ENCODE measurements around the gene SIK3.

The SIK3 gene

DNA sequence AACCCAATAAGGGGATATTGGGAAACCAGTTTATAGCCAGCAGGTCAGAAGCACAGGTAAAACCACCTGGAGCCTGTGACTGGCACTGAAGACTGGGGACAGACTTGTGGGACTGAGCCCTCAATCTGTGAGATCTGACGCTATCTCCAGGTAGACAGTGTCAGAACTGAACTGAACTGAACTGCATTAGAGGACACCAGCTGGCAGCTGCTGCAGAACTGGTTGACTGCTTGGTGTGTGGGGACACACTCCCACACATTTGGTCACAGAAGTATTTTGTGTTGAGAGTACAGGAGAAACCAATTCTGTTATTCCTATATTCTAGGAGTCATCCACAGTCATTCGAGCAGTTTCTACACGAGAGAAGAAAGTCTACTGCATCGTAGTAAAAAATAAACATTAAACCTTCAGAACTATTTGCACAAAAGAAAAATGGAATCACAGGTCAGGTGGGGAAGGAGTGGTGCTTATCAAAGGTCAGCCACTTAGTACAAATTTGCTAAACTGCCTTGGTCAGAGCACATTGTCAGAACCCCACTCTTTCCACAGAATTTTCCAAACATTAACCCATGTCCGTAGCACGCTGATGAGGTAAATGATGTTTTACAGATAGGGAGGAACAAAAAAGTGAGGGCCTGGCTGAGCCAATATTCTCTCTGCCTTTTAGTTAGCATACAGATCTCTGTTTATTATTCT, 77.2 kb downstream of the SIK3 start:
- H3K9ac ChIP-seq (ENCODE audit: low read length) = no peak overlapping the region
- no peaks in the 10 kb centered on the region for H3K36me3 ChIP-seq (replicated peaks; ENCODE audit: insufficient read depth, low read length)
- H3K9me3 ChIP-seq (replicated peaks; ENCODE audit: insufficient read depth, low read length) = no peaks in the 10 kb centered on the region
- H3K4me1 ChIP-seq (ENCODE audit: low read length) = peaks cover 7% of the 10 kb centered on the region; the same call in 1 of the 2 replicates
- DNase-seq = no peak
- H3K4me3 ChIP-seq (ENCODE audit: low read length) = no peak overlapping the region
- H3K4me2 ChIP-seq (ENCODE audit: low read depth, low read length) = no peak overlapping the region
- H3K79me2 ChIP-seq (ENCODE audit: low read length) = peaks cover 90% of the 10 kb centered on the region
- H3K9me2 ChIP-seq (replicated peaks; ENCODE audit: insufficient read depth, low read length) = no peaks in the 10 kb centered on the region
- H3K27ac ChIP-seq (ENCODE audit: low read length) = no peak overlapping the region
- H2AFZ ChIP-seq (ENCODE audit: low read length) = no peak overlapping the region
- TF ChIP-seq CTCF (IDR thresholded peaks at IDR 0.05; ENCODE audit: low read length) (no peak), EZH2 (optimal IDR thresholded peaks at IDR 0.05; ENCODE audit: low read depth, low read length) (no peak), EZH2phosphoT487 (IDR thresholded peaks at IDR 0.05; ENCODE audit: low read length) (no peak)
- H4K20me1 ChIP-seq (ENCODE audit: insufficient read depth, low read length) = no peaks in the 10 kb centered on the region
- H3K27me3 ChIP-seq (replicated peaks; ENCODE audit: insufficient read depth, low read length) = no peaks in the 10 kb centered on the region
- H3F3A ChIP-seq (ENCODE audit: insufficient read depth, low read length) = 0 out of 2 replicates have a peak, but pooled peaks cover 4% of the 10 kb centered on the region

- Histone ChIP-seq H3K9me2 (replicated peaks; ENCODE audit: insufficient read depth, low read length) (no peaks in the 10 kb centered on the region), H3F3A (ENCODE audit: insufficient read depth, low read length) (0 out of 2 replicates have a peak, but pooled peaks cover 4% of the 10 kb centered on the region), H3K27ac (ENCODE audit: low read length) (no peak overlapping the region), H3K4me1 (ENCODE audit: low read length) (peaks cover 7% of the 10 kb centered on the region; the same call in 1 of the 2 replicates), H3K36me3 (replicated peaks; ENCODE audit: insufficient read depth, low read length) (no peaks in the 10 kb centered on the region), H3K79me2 (ENCODE audit: low read length) (peaks cover 88% of the 10 kb centered on the region), H2AFZ (ENCODE audit: low read length) (no peak overlapping the region), H3K9me3 (replicated peaks; ENCODE audit: insufficient read depth, low read length) (no peaks in the 10 kb centered on the region), H3K4me3 (ENCODE audit: low read length) (no peak overlapping the region), H3K4me2 (ENCODE audit: low read depth, low read length) (no peak overlapping the region), H3K9ac (ENCODE audit: low read length) (no peak overlapping the region), H4K20me1 (ENCODE audit: insufficient read depth, low read length) (no peaks in the 10 kb centered on the region), H3K27me3 (replicated peaks; ENCODE audit: insufficient read depth, low read length) (no peaks in the 10 kb centered on the region)
- no peak for TF ChIP-seq EZH2phosphoT487 (IDR thresholded peaks at IDR 0.05; ENCODE audit: low read length)
- DNase-seq = no peak
These were observed 77.9 kb downstream of the SIK3 start for GRCh38 chr11:117020287-117020686.

DNA sequence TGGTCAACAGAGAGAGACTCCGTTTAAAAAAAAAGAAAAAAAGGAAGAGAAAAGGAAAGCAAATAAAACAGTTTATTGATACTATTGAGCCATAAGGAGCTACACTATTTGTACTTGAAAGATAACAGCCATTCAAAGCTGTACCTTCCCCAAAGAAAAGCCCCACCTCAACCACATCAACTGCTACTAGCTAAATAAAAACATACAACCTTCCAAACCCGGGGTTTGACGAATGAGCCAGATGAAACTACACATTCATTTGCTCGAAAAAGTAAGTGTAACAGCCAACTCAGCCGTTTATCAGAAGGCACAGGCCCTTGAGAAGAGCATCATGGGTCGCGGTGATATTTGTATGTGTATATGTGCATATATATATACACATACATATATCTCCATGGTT, 78.4 kb downstream of the SIK3 start:
- Histone ChIP-seq H3K9ac (ENCODE audit: low read length) (no peak overlapping the region), H3K36me3 (replicated peaks; ENCODE audit: insufficient read depth, low read length) (no peaks in the 10 kb centered on the region), H3K4me2 (ENCODE audit: low read depth, low read length) (no peak overlapping the region), H4K20me1 (ENCODE audit: insufficient read depth, low read length) (no peaks in the 10 kb centered on the region), H3K27ac (ENCODE audit: low read length) (no peak overlapping the region), H3K27me3 (replicated peaks; ENCODE audit: insufficient read depth, low read length) (no peaks in the 10 kb centered on the region), H3K4me3 (ENCODE audit: low read length) (no peak overlapping the region), H3K9me3 (replicated peaks; ENCODE audit: insufficient read depth, low read length) (no peaks in the 10 kb centered on the region), H3K9me2 (replicated peaks; ENCODE audit: insufficient read depth, low read length) (no peaks in the 10 kb centered on the region), H2AFZ (ENCODE audit: low read length) (no peak overlapping the region), H3K79me2 (ENCODE audit: low read length) (peaks cover 85% of the 10 kb centered on the region), H3K4me1 (ENCODE audit: low read length) (peaks cover 7% of the 10 kb centered on the region; the same call in 1 of the 2 replicates), H3F3A (ENCODE audit: insufficient read depth, low read length) (0 out of 2 replicates have a peak, but pooled peaks cover 1% of the 10 kb centered on the region)
- TF ChIP-seq EZH2 (optimal IDR thresholded peaks at IDR 0.05; ENCODE audit: low read depth, low read length) = no peak
- no peak for TF ChIP-seq EZH2phosphoT487 (IDR thresholded peaks at IDR 0.05; ENCODE audit: low read length)
- TF ChIP-seq CTCF (IDR thresholded peaks at IDR 0.05; ENCODE audit: low read length) = no peak
- no peak for DNase-seq

- H3K27me3 ChIP-seq (replicated peaks; ENCODE audit: insufficient read depth, low read length) = no peaks in the 10 kb centered on the region
- no peaks in the 10 kb centered on the region for H4K20me1 ChIP-seq (ENCODE audit: insufficient read depth, low read length)
- no peak overlapping the region for H3K4me2 ChIP-seq (ENCODE audit: low read depth, low read length)
- no peaks in the 10 kb centered on the region for H3F3A ChIP-seq (ENCODE audit: insufficient read depth, low read length)
- no peak overlapping the region for H3K27ac ChIP-seq (ENCODE audit: low read length)
- H3K4me3 ChIP-seq (ENCODE audit: low read length) = no peak overlapping the region
- no peaks in the 10 kb centered on the region for H3K9me3 ChIP-seq (replicated peaks; ENCODE audit: insufficient read depth, low read length)
- H3K9me2 ChIP-seq (replicated peaks; ENCODE audit: insufficient read depth, low read length) = no peaks in the 10 kb centered on the region
- H3K9ac ChIP-seq (ENCODE audit: low read length) = no peak overlapping the region
- H2AFZ ChIP-seq (ENCODE audit: low read length) = no peak overlapping the region
- TF ChIP-seq CTCF (IDR thresholded peaks at IDR 0.05; ENCODE audit: low read length) (no peak), EZH2 (optimal IDR thresholded peaks at IDR 0.05; ENCODE audit: low read depth, low read length) (no peak), EZH2phosphoT487 (IDR thresholded peaks at IDR 0.05; ENCODE audit: low read length) (no peak)
- peaks cover 7% of the 10 kb centered on the region; the same call in 1 of the 2 replicates for H3K4me1 ChIP-seq (ENCODE audit: low read length)
- DNase-seq = no peak
- peaks cover 81% of the 10 kb centered on the region for H3K79me2 ChIP-seq (ENCODE audit: low read length)
- no peaks in the 10 kb centered on the region for H3K36me3 ChIP-seq (replicated peaks; ENCODE audit: insufficient read depth, low read length)
These were observed 80.8 kb downstream of the SIK3 start for GRCh38 chr11:117017456-117017855.

Measured in MM.1S (cell line).